Muscle layer of colon (tissue), 2 donors: ENCODE data around the gene MARCHF10.

ENCODE experiments used
- H3K27ac ChIP-seq: one replicate; pipeline ENCODE4 v1.7.0; 2013; ENCODE audit warnings: low read depth, mild to moderate bottlenecking, low read length, moderate library complexity
- H3K27me3 ChIP-seq, 2 donors: one replicate each; pipeline ENCODE4 v1.7.0; 2013; ENCODE audit warnings: low read length in 2 of 2, mild to moderate bottlenecking in 2 of 2; ENCODE audit not compliant: insufficient read depth in 2 of 2, control insufficient read depth in 1 of 2
- H3K36me3 ChIP-seq: one replicate; pipeline ENCODE4 v1.7.0; 2013; ENCODE audit warnings: mild to moderate bottlenecking, low read length; ENCODE audit not compliant: insufficient read depth
- H3K4me1 ChIP-seq: one replicate; pipeline ENCODE4 v1.7.0; 2013; ENCODE audit warnings: mild to moderate bottlenecking, low read length; ENCODE audit not compliant: insufficient read depth
- H3K4me3 ChIP-seq, 2 donors: one replicate each; pipeline ENCODE4 v1.7.0; 2013; ENCODE audit warnings: low read length in 2 of 2, low read depth in 1 of 2, mild to moderate bottlenecking in 1 of 2, moderate library complexity in 1 of 2
- H3K9ac ChIP-seq: one replicate; pipeline ENCODE4 v1.7.0; 2013; ENCODE audit warnings: low read length
- H3K9me3 ChIP-seq: one replicate; pipeline ENCODE4 v1.7.0; 2013; ENCODE audit warnings: mild to moderate bottlenecking, low read length
- donor health status: abdominal sarcoma.
- donor health status: Adenocarcinoma of cecum.

MARCHF10 gene

GRCh38 chr17:62818526-62818925 is 10.4 kb upstream of the MARCHF10 start:
- Histone ChIP-seq H3K27ac (no peak overlapping the region), H3K36me3 (no peaks in the 10 kb centered on the region), H3K4me1 (peaks cover 9% of the 10 kb centered on the region), H3K4me3 (no peak overlapping the region), H3K9me3 (no peaks in the 10 kb centered on the region), H3K9ac (no peak overlapping the region), H3K27me3 (no peaks in the 10 kb centered on the region)

- no peak overlapping the region for H3K4me3 ChIP-seq
- peaks cover 9% of the 10 kb centered on the region for H3K4me1 ChIP-seq
- no peaks in the 10 kb centered on the region for H3K27me3 ChIP-seq
- H3K27ac ChIP-seq, result no peak overlapping the region
- H3K9ac ChIP-seq, result no peak overlapping the region
- no peaks in the 10 kb centered on the region for H3K36me3 ChIP-seq
- H3K9me3 ChIP-seq, result no peaks in the 10 kb centered on the region
These were observed 8.2 kb upstream of the MARCHF10 start for GRCh38 chr17:62816282-62816839.

- H3K36me3 ChIP-seq, result no peaks in the 10 kb centered on the region
- H3K27ac ChIP-seq, result no peak overlapping the region
- H3K9ac ChIP-seq, result no peak overlapping the region
- H3K27me3 ChIP-seq, result peaks cover 0 to 4% of the 10 kb centered on the region in 2 donors
- H3K4me3 ChIP-seq, result no peak overlapping the region
- H3K9me3 ChIP-seq, result no peaks in the 10 kb centered on the region
- H3K4me1 ChIP-seq, result no peaks in the 10 kb centered on the region
These were observed 1.5 kb upstream of the MARCHF10 start for GRCh38 chr17:62809656-62810055.

- Histone ChIP-seq H3K9ac (no peak overlapping the region), H3K4me3 (no peak overlapping the region), H3K36me3 (no peaks in the 10 kb centered on the region), H3K4me1 (no peaks in the 10 kb centered on the region), H3K27me3 (peaks cover 0 to 9% of the 10 kb centered on the region in 2 donors), H3K9me3 (no peaks in the 10 kb centered on the region), H3K27ac (no peak overlapping the region)
These were observed 459 bp upstream of the MARCHF10 start for GRCh38 chr17:62808576-62808970.

- Histone ChIP-seq H3K9me3 (no peaks in the 10 kb centered on the region), H3K9ac (no peak overlapping the region), H3K4me3 (no peak overlapping the region), H3K36me3 (no peaks in the 10 kb centered on the region), H3K27me3 (peaks cover 0 to 14% of the 10 kb centered on the region in 2 donors), H3K27ac (no peak overlapping the region), H3K4me1 (no peaks in the 10 kb centered on the region)
These were observed 2.9 kb downstream of the MARCHF10 start for GRCh38 chr17:62805234-62805633.

- H3K4me1 ChIP-seq, result no peaks in the 10 kb centered on the region
- no peak overlapping the region for H3K4me3 ChIP-seq
- no peaks in the 10 kb centered on the region for H3K36me3 ChIP-seq
- peaks cover 0 to 14% of the 10 kb centered on the region in 2 donors for H3K27me3 ChIP-seq
- no peak overlapping the region for H3K9ac ChIP-seq
- no peaks in the 10 kb centered on the region for H3K9me3 ChIP-seq
- no peak overlapping the region for H3K27ac ChIP-seq
These were observed 3.3 kb downstream of the MARCHF10 start for GRCh38 chr17:62804822-62805221.

- Histone ChIP-seq H3K27me3 (peaks cover 0 to 14% of the 10 kb centered on the region in 2 donors), H3K9me3 (no peaks in the 10 kb centered on the region), H3K4me1 (no peaks in the 10 kb centered on the region), H3K4me3 (no peak overlapping the region), H3K36me3 (no peaks in the 10 kb centered on the region), H3K9ac (no peak overlapping the region), H3K27ac (no peak overlapping the region)
These were observed 4.1 kb downstream of the MARCHF10 start for GRCh38 chr17:62804025-62804424.

- no peak overlapping the region for H3K27ac ChIP-seq
- no peaks in the 10 kb centered on the region for H3K4me1 ChIP-seq
- peaks cover 0 to 10% of the 10 kb centered on the region in 2 donors for H3K27me3 ChIP-seq
- no peak overlapping the region for H3K4me3 ChIP-seq
- H3K36me3 ChIP-seq, result no peaks in the 10 kb centered on the region
- H3K9me3 ChIP-seq, result no peaks in the 10 kb centered on the region
- no peak overlapping the region for H3K9ac ChIP-seq
These were observed 5.4 kb downstream of the MARCHF10 start for GRCh38 chr17:62802561-62803205.

- no peak overlapping the region for H3K27ac ChIP-seq
These were observed 6.5 kb downstream of the MARCHF10 start for GRCh38 chr17:62801553-62802114.

GRCh38 chr17:62800585-62800984 is 7.5 kb downstream of the MARCHF10 start:
- H3K4me3 ChIP-seq, result no peak overlapping the region
- no peaks in the 10 kb centered on the region for H3K36me3 ChIP-seq
- no peaks in the 10 kb centered on the region for H3K9me3 ChIP-seq
- H3K9ac ChIP-seq, result no peak overlapping the region
- no peak overlapping the region for H3K27ac ChIP-seq
- no peaks in the 10 kb centered on the region for H3K4me1 ChIP-seq
- H3K27me3 ChIP-seq, result peaks cover 0 to 10% of the 10 kb centered on the region in 2 donors

More at GRCh38 chr17:62801553-62802114, 6.5 kb downstream of the MARCHF10 start:
- H3K4me1 ChIP-seq, result no peaks in the 10 kb centered on the region
- H3K9me3 ChIP-seq, result no peaks in the 10 kb centered on the region
- H3K36me3 ChIP-seq, result no peaks in the 10 kb centered on the region
- no peak overlapping the region for H3K4me3 ChIP-seq
- peaks cover 0 to 10% of the 10 kb centered on the region in 2 donors for H3K27me3 ChIP-seq
- no peak overlapping the region for H3K9ac ChIP-seq

- Histone ChIP-seq H3K4me3 (no peak overlapping the region), H3K9me3 (no peaks in the 10 kb centered on the region), H3K27ac (no peak overlapping the region), H3K27me3 (no peaks in the 10 kb centered on the region), H3K4me1 (no peaks in the 10 kb centered on the region), H3K9ac (no peak overlapping the region), H3K36me3 (no peaks in the 10 kb centered on the region)
These were observed 10.2 kb downstream of the MARCHF10 start for GRCh38 chr17:62797959-62798358.

GRCh38 chr17:62796291-62796690 is 11.8 kb downstream of the MARCHF10 start:
- Histone ChIP-seq H3K27ac (no peak overlapping the region), H3K4me1 (no peaks in the 10 kb centered on the region), H3K4me3 (no peak overlapping the region), H3K36me3 (no peaks in the 10 kb centered on the region), H3K9me3 (no peaks in the 10 kb centered on the region), H3K27me3 (no peaks in the 10 kb centered on the region), H3K9ac (no peak overlapping the region)
